HepG2 (cell line): Measurements from ENCODE around the gene LIPC. TPM values are rescaled to one million over a fixed set of nuclear protein-coding genes. Genes with fewer than 3 reads are reported as not detected.

Experiments used
- FOXP4 ChIP-seq: sonication (generic); formaldehyde crosslinking; IDR thresholded peaks from 2 replicates; pipeline ENCODE4 v1.4.0; 2020; ENCODE audit warnings: missing genetic modification reagents
- KAT8 ChIP-seq: IDR thresholded peaks from 2 replicates; pipeline ENCODE4 v1.6.1; 2016; ENCODE audit warnings: missing genetic modification reagents, missing compliant biosample characterization
- KLF6 ChIP-seq: IDR thresholded peaks from 2 replicates; pipeline ENCODE4 v1.8.0; 2016; ENCODE audit warnings: missing biosample characterization, missing genetic modification reagents
- MXI1 ChIP-seq: IDR thresholded peaks from 3 replicates; pipeline ENCODE4 v1.6.1; 2012; ENCODE audit warnings: low read depth, low read length, inconsistent platforms, borderline replicate concordance
- MYC ChIP-seq: sonication (generic); formaldehyde crosslinking; IDR thresholded peaks from 2 replicates; pipeline ENCODE4 v1.9.0; 2021; ENCODE audit warnings: missing genetic modification reagents, borderline replicate concordance
- PPARG ChIP-seq: conservative IDR thresholded peaks from 2 replicates; pipeline ENCODE4 v1.6.1; 2016; ENCODE audit warnings: missing biosample characterization, missing genetic modification reagents
- SALL1 ChIP-seq: sonication (generic); formaldehyde crosslinking; IDR thresholded peaks from 2 replicates; pipeline ENCODE4 v1.8.0; 2022; ENCODE audit warnings: mild to moderate bottlenecking, missing genetic modification reagents
- SAP130 ChIP-seq: IDR thresholded peaks from 2 replicates; pipeline ENCODE4 v1.6.1; 2016; ENCODE audit warnings: low read depth
- SOX6 ChIP-seq, 2 experiments: fragments of 450-650 bp in 1 of 2; sonication (generic) in 1 of 2; formaldehyde crosslinking in 1 of 2; IDR thresholded peaks; 2 replicates each; pipeline versions ENCODE4 v1.4.0 to v1.6.1; 2017 to 2020; ENCODE audit warnings: antibody characterized with exemption in 1 of 2, mild to moderate bottlenecking in 1 of 2, missing genetic modification reagents in 1 of 2
- TRAFD1 ChIP-seq: sonication (generic); formaldehyde crosslinking; IDR thresholded peaks from 2 replicates; pipeline ENCODE4 v1.5.1; 2020; ENCODE audit warnings: missing genetic modification reagents, mild to moderate bottlenecking, borderline replicate concordance
- ZBTB38 ChIP-seq: sonication (generic); formaldehyde crosslinking; IDR thresholded peaks from 2 replicates; pipeline ENCODE4 v1.5.1; 2020; ENCODE audit warnings: mild to moderate bottlenecking, missing genetic modification reagents
- ZFP1 ChIP-seq: IDR thresholded peaks from 2 replicates; pipeline ENCODE4 v1.6.1; 2016
- ZNF44 ChIP-seq: sonication (generic); formaldehyde crosslinking; IDR thresholded peaks from 2 replicates; pipeline ENCODE4 v1.5.1; 2020; ENCODE audit warnings: mild to moderate bottlenecking, missing genetic modification reagents
- ZNF670 ChIP-seq: sonication (generic); formaldehyde crosslinking; IDR thresholded peaks from 2 replicates; pipeline ENCODE4 v1.8.0; 2022; ENCODE audit warnings: mild to moderate bottlenecking, missing genetic modification reagents, borderline replicate concordance
- polyA plus RNA-seq, 8 experiments: library from polyadenylated mRNA; depleted of rRNA in 3 of 8; stranded (reverse) in 7 of 8; unstranded in 1 of 8; fragments of >200 nt; fragmentation: Illumina TruSeq in 4 of 8; extraction: Trizol in 4 of 8; gene quantifications; 2 replicates each; pipeline versions ENCODE4 v1.2.1 to v1.2.3, GENCODE V29; 2011 to 2016; ENCODE audit warnings: low read depth in 4 of 8, missing spikeins in 1 of 8, mixed read lengths in 1 of 8; ENCODE audit not compliant: insufficient read depth in 1 of 8
- total RNA-seq, 5 experiments: library from RNA; depleted of rRNA; stranded (reverse); fragments of >200 nt; fragmentation: Illumina TruSeq; extraction: Trizol; gene quantifications; 2 replicates each; pipeline ENCODE4 v1.2.3, GENCODE V29; 2016; ENCODE audit warnings: low read depth in 1 of 5
- TF ChIP-seq, protein P1 (sequence below): IDR thresholded peaks from 2 replicates; pipeline ENCODE4 v1.6.1; 2018; ENCODE audit warnings: missing genetic modification reagents, mild to moderate bottlenecking, missing compliant biosample characterization
- TF ChIP-seq, protein P2 (sequence below): IDR thresholded peaks from 2 replicates; pipeline ENCODE4 v1.6.1; 2016; ENCODE audit warnings: missing genetic modification reagents, missing compliant biosample characterization
- TF ChIP-seq, protein P3 (sequence below): sonication (generic); formaldehyde crosslinking; IDR thresholded peaks from 2 replicates; pipeline ENCODE4 v1.5.0; 2020; ENCODE audit warnings: mild to moderate bottlenecking, missing genetic modification reagents, borderline replicate concordance

Gene LIPC
- total and polyA plus RNA-seq, 2 of the 13 experiments (the other 11 are each of a cell fraction or from before 2014, with no cell fraction given): 26.0 to 38.0 TPM

DNA sequence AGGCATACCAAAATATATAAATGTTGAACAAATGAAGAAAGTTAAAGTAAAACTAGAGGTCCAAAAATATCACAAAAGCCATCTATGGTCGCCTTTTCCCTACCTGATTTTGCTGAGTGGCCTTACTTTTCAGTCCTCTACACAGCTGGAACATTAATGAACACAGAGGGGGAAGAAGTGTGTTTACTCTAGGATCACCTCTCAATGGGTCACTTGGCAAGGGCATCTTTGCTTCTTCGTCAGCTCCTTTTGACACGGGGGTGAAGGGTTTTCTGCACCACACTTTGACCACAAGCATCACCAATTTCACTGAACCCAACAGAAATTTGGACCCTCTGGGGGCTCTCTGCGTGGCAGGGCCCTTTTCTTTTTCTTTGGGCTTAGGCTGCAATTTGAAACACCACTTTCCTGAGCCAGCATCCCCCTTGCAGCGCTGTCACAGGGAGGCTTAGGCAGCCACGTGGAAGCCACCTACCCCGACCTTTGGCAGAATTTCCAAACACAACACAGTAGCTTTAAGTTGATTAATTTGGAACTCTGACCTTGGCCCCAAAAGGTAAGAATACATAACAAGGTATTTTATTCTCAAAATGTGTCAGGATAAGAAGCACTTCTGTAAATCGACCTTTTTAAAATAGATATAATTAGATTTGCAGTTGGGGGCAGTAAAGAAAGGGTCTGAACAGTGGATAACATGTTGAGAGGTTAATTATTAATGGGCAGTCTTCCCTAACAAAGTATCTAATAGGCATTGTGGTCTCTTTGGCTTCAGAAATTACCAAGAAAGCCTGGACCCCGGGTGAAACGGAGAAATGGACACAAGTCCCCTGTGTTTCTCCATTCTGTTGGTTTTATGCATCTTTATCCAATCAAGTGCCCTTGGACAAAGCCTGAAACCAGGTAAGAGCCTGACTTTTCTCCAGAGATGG, at the start of gene LIPC (continued):
- TF ChIP-seq, protein P1, sequence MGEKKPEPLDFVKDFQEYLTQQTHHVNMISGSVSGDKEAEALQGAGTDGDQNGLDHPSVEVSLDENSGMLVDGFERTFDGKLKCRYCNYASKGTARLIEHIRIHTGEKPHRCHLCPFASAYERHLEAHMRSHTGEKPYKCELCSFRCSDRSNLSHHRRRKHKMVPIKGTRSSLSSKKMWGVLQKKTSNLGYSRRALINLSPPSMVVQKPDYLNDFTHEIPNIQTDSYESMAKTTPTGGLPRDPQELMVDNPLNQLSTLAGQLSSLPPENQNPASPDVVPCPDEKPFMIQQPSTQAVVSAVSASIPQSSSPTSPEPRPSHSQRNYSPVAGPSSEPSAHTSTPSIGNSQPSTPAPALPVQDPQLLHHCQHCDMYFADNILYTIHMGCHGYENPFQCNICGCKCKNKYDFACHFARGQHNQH (CRISPR knock-in tag): no peak
- TF ChIP-seq MXI1 (peak; percentile 90; the same call in 2 of the 3 replicates), SAP130 (CRISPR knock-in tag) (peak; percentile 74), ZNF44 (CRISPR knock-in tag) (0 out of 2 replicates have a peak, but pooled peaks have one; percentile 32), ZBTB38 (CRISPR knock-in tag) (no peak), SOX6 (IDR thresholded peaks at IDR 0.05) (no peak), SOX6 (CRISPR knock-in tag; IDR thresholded peaks at IDR 0.05) (peak; percentile 60), ZNF670 (CRISPR knock-in tag) (no peak), MYC (peak; percentile 83; the same call in 1 of the 2 replicates), FOXP4 (CRISPR knock-in tag) (peak; percentile 13; the same call in 1 of the 2 replicates), ZFP1 (CRISPR knock-in tag) (no peak), TRAFD1 (CRISPR knock-in tag) (no peak), KLF6 (CRISPR knock-in tag) (0 out of 2 replicates have a peak, but pooled peaks have one; percentile 28), KAT8 (peak; percentile 12; the same call in 1 of the 2 replicates), PPARG (CRISPR knock-in tag) (peak; percentile 93), SALL1 (peak; percentile 26; the same call in 1 of the 2 replicates)
- TF ChIP-seq, protein P2, sequence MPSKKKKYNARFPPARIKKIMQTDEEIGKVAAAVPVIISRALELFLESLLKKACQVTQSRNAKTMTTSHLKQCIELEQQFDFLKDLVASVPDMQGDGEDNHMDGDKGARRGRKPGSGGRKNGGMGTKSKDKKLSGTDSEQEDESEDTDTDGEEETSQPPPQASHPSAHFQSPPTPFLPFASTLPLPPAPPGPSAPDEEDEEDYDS (CRISPR knock-in tag): 0 out of 2 replicates have a peak, but pooled peaks have one; percentile 9
- TF ChIP-seq, protein P3, sequence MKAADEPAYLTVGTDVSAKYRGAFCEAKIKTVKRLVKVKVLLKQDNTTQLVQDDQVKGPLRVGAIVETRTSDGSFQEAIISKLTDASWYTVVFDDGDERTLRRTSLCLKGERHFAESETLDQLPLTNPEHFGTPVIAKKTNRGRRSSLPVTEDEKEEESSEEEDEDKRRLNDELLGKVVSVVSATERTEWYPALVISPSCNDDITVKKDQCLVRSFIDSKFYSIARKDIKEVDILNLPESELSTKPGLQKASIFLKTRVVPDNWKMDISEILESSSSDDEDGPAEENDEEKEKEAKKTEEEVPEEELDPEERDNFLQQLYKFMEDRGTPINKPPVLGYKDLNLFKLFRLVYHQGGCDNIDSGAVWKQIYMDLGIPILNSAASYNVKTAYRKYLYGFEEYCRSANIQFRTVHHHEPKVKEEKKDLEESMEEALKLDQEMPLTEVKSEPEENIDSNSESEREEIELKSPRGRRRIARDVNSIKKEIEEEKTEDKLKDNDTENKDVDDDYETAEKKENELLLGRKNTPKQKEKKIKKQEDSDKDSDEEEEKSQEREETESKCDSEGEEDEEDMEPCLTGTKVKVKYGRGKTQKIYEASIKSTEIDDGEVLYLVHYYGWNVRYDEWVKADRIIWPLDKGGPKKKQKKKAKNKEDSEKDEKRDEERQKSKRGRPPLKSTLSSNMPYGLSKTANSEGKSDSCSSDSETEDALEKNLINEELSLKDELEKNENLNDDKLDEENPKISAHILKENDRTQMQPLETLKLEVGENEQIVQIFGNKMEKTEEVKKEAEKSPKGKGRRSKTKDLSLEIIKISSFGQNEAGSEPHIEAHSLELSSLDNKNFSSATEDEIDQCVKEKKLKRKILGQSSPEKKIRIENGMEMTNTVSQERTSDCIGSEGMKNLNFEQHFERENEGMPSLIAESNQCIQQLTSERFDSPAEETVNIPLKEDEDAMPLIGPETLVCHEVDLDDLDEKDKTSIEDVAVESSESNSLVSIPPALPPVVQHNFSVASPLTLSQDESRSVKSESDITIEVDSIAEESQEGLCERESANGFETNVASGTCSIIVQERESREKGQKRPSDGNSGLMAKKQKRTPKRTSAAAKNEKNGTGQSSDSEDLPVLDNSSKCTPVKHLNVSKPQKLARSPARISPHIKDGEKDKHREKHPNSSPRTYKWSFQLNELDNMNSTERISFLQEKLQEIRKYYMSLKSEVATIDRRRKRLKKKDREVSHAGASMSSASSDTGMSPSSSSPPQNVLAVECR: 0 out of 2 replicates have a peak, but pooled peaks have one; percentile 25
